ENCODE measurements around the gene TAF10. TPM values are rescaled to one million over a fixed set of nuclear protein-coding genes. Genes with fewer than 3 reads are reported as not detected.

TAF10 gene
- total RNA-seq, 3 donors from 2014 or later (not counting 1 experiment from before 2014, with no cell fraction given) = 154 to 191 (median 158) TPM

GRCh38 chr11:6583584-6583983 is 28.4 kb downstream of the TAF10 start:
- DNase-seq (no peak), ATAC-seq (no peak)
- no peak overlapping the region for H3K4me3 Mint-ChIP-seq
- H3K36me3 Mint-ChIP-seq = peaks cover 32% of the 10 kb centered on the region
- Histone ChIP-seq H3K36me3 (ENCODE audit: control insufficient read depth, insufficient read depth, low read length) (no peaks in the 10 kb centered on the region), H3K4me3 (ENCODE audit: low read length) (no peak overlapping the region), H3K4me1 (ENCODE audit: control insufficient read depth, insufficient read depth, low read length) (no peaks in the 10 kb centered on the region), H3K27me3 (ENCODE audit: control insufficient read depth, insufficient read depth, low read length) (no peaks in the 10 kb centered on the region), H3K27ac (ENCODE audit: low read length) (no peak overlapping the region), H3K9me3 (ENCODE audit: control insufficient read depth, insufficient read depth, low read length) (no peaks in the 10 kb centered on the region)
- 67% methylated on average over 1 of the region's 1 CpG for WGBS (ENCODE audit: insufficient coverage)
- peaks cover 5 to 9% of the 10 kb centered on the region in 2 donors for H3K9me3 Mint-ChIP-seq
- H3K27ac Mint-ChIP-seq = no peak overlapping the region
- H3K4me1 Mint-ChIP-seq = no peaks in the 10 kb centered on the region
- H3K27me3 Mint-ChIP-seq (ENCODE audit: low read depth in 2 of 2) = no peaks in the 10 kb centered on the region
- intact Hi-C loops (cut with micrococcal nuclease) = no loop called here
- TF ChIP-seq CTCF (IDR thresholded peaks at IDR 0.05) = no peak

DNA sequence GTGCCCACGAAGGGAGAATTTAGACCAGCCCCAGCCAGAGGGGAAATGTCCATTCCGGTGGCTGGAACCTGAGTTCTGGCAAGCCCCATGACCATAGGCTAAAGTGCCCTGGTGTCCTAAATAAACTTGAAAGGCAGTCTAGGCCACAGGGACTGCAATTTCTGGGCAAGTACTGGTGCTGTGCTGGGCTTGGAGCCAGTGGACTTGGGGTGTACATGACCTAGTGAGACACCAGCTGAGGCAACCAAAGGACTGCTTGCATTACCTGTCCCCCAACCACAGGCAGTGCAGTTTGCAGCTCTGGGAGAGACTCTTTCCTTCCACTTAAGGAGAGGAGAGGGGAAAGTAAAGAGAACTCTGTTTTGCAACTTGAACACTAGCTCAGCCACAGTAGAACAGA is 32.3 kb downstream of the TAF10 start:
- peaks cover 29% of the 10 kb centered on the region for H3K36me3 Mint-ChIP-seq
- H3K27me3 Mint-ChIP-seq (ENCODE audit: low read depth in 2 of 2) = no peaks in the 10 kb centered on the region
- H3K4me1 ChIP-seq (ENCODE audit: control insufficient read depth, insufficient read depth, low read length) = no peaks in the 10 kb centered on the region
- no peak overlapping the region for H3K27ac Mint-ChIP-seq
- no peaks in the 10 kb centered on the region for H3K27me3 ChIP-seq (ENCODE audit: control insufficient read depth, insufficient read depth, low read length)
- H3K9me3 ChIP-seq (ENCODE audit: control insufficient read depth, insufficient read depth, low read length) = no peaks in the 10 kb centered on the region
- no peak for DNase-seq
- no peak overlapping the region for H3K4me3 ChIP-seq (ENCODE audit: low read length)
- no peak for ATAC-seq
- no peak overlapping the region for H3K27ac ChIP-seq (ENCODE audit: low read length)
- no peak overlapping the region for H3K4me3 Mint-ChIP-seq
- no peak for TF ChIP-seq CTCF (IDR thresholded peaks at IDR 0.05)
- intact Hi-C loops (cut with micrococcal nuclease) = no loop called here
- H3K36me3 ChIP-seq (ENCODE audit: control insufficient read depth, insufficient read depth, low read length) = no peaks in the 10 kb centered on the region
- peaks cover 5 to 9% of the 10 kb centered on the region in 2 donors for H3K9me3 Mint-ChIP-seq
- no CpG with 5 or more reads among the region's 2 CpGs for WGBS (ENCODE audit: insufficient coverage)
- no peaks in the 10 kb centered on the region for H3K4me1 Mint-ChIP-seq

GRCh38 chr11:6578134-6578533 is 33.9 kb downstream of the TAF10 start:
- no peaks in the 10 kb centered on the region for H3K27me3 Mint-ChIP-seq (ENCODE audit: low read depth in 2 of 2)
- TF ChIP-seq CTCF (IDR thresholded peaks at IDR 0.05) = no peak
- no peaks in the 10 kb centered on the region for H3K4me1 ChIP-seq (ENCODE audit: control insufficient read depth, insufficient read depth, low read length)
- DNase-seq (no peak), ATAC-seq (no peak)
- WGBS (ENCODE audit: insufficient coverage) = 100% methylated on average over 1 of the region's 1 CpG
- no peak overlapping the region for H3K4me3 ChIP-seq (ENCODE audit: low read length)
- H3K9me3 Mint-ChIP-seq = peaks cover 4% of the 10 kb centered on the region in 2 donors
- H3K36me3 ChIP-seq (ENCODE audit: control insufficient read depth, insufficient read depth, low read length) = no peaks in the 10 kb centered on the region
- H3K4me3 Mint-ChIP-seq = no peak overlapping the region
- no peak overlapping the region for H3K27ac ChIP-seq (ENCODE audit: low read length)
- H3K9me3 ChIP-seq (ENCODE audit: control insufficient read depth, insufficient read depth, low read length) = no peaks in the 10 kb centered on the region
- H3K4me1 Mint-ChIP-seq = no peaks in the 10 kb centered on the region
- intact Hi-C loops (cut with micrococcal nuclease) = no loop called here
- no peak overlapping the region for H3K27ac Mint-ChIP-seq
- no peaks in the 10 kb centered on the region for H3K27me3 ChIP-seq (ENCODE audit: control insufficient read depth, insufficient read depth, low read length)
- peaks cover 14% of the 10 kb centered on the region for H3K36me3 Mint-ChIP-seq
